ENCODE measurements around the gene GTPBP6. TPM values are rescaled to one million over a fixed set of nuclear protein-coding genes. Genes with fewer than 3 reads are reported as not detected.

GTPBP6 gene
- 47.0 and 48.4 TPM in 2 replicates for total RNA-seq

GRCh38 chrX:318739-319578 lies at the start of gene GTPBP6:
Gene GTPBP6, minus strand, starts transcription at chrX:318796. Its CDS starts 9 bp downstream, at chrX:318787.

GRCh38 chrX:281166-281999 lies 37.2 kb downstream of the GTPBP6 start, which contains the start of gene PLCXD1:
Gene PLCXD1, plus strand, starts transcription at chrX:281381. Its CDS starts 2,807 bp downstream, at chrX:284188.

Other genes with a start within 250 kb of the GTPBP6 start
- gene PLCXD1, start 37.4 kb downstream of the GTPBP6 start, total RNA-seq = 9.1 and 14.7 TPM in 2 replicates
- gene PPP2R3B, start 68.1 kb upstream of the GTPBP6 start, total RNA-seq = 9.6 and 10.9 TPM in 2 replicates